Measurements from ENCODE around the gene OR5T2.
"Not testable (repeated sequence)": the region's sequence is repeated elsewhere in the genome, so short reads cannot be mapped to it uniquely, and the experiment has no call there.

OR5T2 gene

DNA sequence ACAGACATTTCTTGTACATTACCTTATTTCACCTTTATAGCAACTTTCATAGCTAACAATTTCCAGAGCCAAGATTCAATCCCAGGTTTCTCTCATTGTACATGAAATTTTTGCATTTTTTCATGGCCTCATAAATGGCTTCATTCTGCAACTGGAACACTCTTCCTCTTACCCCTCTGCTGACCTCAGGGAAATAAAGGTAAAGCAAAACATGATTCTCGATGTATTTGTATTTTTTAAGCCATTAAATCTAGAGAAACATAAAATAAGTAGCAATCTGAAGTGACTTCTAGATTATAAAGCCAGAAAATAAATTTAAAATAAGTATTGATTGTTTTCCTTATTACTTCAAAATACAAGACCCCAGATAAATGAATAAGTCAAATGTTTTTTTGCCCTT lies at the start of gene OR5T2:
Gene OR5T2, minus strand, starts transcription at position 101 of the 400 bp plus-strand sequence. CDS start 1,193 bp downstream, outside the sequence.
- Mint-ChIP-seq H3K9me3 (no peaks in the 10 kb centered on the region), H3K27ac (no peak within 1 kb of the TSS), H3K27me3 (ENCODE audit: low read depth, poor library complexity) (no peaks in the 10 kb centered on the region), H3K36me3 (ENCODE audit: low read depth) (no peaks in the 10 kb centered on the region), H3K4me1 (no peaks in the 10 kb centered on the region), H3K4me3 (no peak within 1 kb of the TSS)
- DNase-seq = no peak
- TF ChIP-seq CTCF (IDR thresholded peaks at IDR 0.05) = no peak

GRCh38 chr11:56273854-56274253 lies 39.8 kb upstream of the OR5T2 start, which contains the start of gene OR5T1:
Gene OR5T1, plus strand, starts transcription at chr11:56274154. Its CDS starts 1,485 bp downstream, at chr11:56275639.
- no peak for DNase-seq
- Mint-ChIP-seq H3K4me1 (no peaks in the 10 kb centered on the region), H3K36me3 (ENCODE audit: low read depth) (no peaks in the 10 kb centered on the region), H3K27ac (no peak within 1 kb of the TSS), H3K9me3 (no peaks in the 10 kb centered on the region), H3K4me3 (no peak within 1 kb of the TSS), H3K27me3 (ENCODE audit: low read depth, poor library complexity) (no peaks in the 10 kb centered on the region)
- no peak for TF ChIP-seq CTCF (IDR thresholded peaks at IDR 0.05)

GRCh38 chr11:56271092-56271491 lies 37.0 kb upstream of the OR5T2 start:
- peaks cover 11% of the 10 kb centered on the region for H3K9me3 Mint-ChIP-seq
- H3K36me3 Mint-ChIP-seq (ENCODE audit: low read depth) = no peaks in the 10 kb centered on the region
- no peaks in the 10 kb centered on the region for H3K27me3 Mint-ChIP-seq (ENCODE audit: low read depth, poor library complexity)
- no peaks in the 10 kb centered on the region for H3K4me1 Mint-ChIP-seq
- no peak for TF ChIP-seq CTCF (IDR thresholded peaks at IDR 0.05)
- H3K27ac Mint-ChIP-seq = no peak overlapping the region
- DNase-seq = no peak
- no peak overlapping the region for H3K4me3 Mint-ChIP-seq

DNA sequence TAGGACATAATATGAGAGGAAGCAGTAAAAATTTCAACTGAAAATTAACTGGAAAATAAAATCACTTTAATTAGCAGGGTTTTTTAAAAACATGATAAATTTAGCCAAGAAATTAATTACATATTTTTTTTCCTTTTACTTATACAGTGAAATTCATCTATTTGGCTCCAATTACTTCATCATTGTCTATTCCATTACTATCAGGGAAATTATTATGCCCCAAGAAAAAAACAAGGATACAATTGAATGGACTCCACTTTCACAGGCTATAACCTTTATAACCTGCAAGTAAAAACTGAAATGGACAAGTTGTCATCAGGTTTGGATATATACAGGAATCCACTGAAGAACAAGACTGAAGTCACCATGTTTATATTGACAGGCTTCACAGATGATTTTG lies 17.9 kb upstream of the OR5T2 start, which contains the start of gene OR5T3:
Gene OR5T3, plus strand, starts transcription at position 301 of the 400 bp plus-strand sequence. Its CDS starts 0 bp downstream, at position 301.
- Mint-ChIP-seq H3K27me3 (ENCODE audit: low read depth, poor library complexity) (no peaks in the 10 kb centered on the region), H3K9me3 (no peaks in the 10 kb centered on the region), H3K36me3 (ENCODE audit: low read depth) (no peaks in the 10 kb centered on the region), H3K4me3 (no peak within 1 kb of the TSS), H3K27ac (no peak within 1 kb of the TSS), H3K4me1 (no peaks in the 10 kb centered on the region)
- DNase-seq = no peak
- no peak for TF ChIP-seq CTCF (IDR thresholded peaks at IDR 0.05)

DNA sequence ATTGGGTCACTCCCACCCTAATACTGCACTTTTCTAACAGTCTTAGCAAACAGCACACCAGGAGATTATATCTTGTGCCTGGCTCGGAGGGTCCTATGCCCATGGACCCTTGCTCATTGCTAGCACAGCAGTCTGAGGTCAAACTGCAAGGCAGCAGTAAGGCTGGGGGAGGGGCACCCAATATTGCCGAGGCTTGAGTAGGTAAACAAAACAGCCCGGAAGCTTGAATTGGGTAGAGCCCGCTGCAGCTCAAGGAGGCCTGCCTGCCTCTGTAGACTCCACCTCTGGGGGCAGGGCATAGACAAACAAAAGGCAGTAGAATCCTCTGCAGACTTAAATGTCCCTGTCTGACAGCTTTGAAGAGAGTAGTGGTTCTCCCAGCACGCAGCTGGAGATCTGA lies 14.3 kb downstream of the OR5T2 start:
- not testable (repeated sequence) for H3K27me3 Mint-ChIP-seq (ENCODE audit: low read depth, poor library complexity); H3K4me3 Mint-ChIP-seq; H3K4me1 Mint-ChIP-seq; H3K27ac Mint-ChIP-seq; H3K36me3 Mint-ChIP-seq (ENCODE audit: low read depth); DNase-seq
- H3K9me3 Mint-ChIP-seq = peaks cover 54% of the 10 kb centered on the region

DNA sequence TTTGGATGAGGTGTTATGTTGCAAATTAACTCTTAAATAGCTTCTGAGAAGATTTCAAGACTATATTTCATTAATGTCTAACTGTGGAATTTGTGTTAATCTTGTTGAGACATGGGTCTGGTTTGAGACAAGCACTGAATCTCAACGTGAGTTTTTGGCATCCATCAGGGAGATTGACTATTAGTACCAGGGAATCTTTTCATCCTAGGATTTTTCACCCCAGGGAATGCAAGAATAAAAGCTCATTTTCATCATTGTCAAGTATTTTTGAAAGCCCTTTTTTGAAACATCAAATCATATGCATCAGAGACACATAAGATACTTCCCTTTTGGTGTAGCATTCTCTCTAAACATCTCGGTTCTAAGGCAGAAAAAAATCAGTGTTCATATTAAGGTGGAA lies 19.5 kb downstream of the OR5T2 start:
- Mint-ChIP-seq H3K9me3 (peaks cover 43% of the 10 kb centered on the region), H3K27me3 (ENCODE audit: low read depth, poor library complexity) (no peaks in the 10 kb centered on the region), H3K4me1 (no peaks in the 10 kb centered on the region), H3K36me3 (ENCODE audit: low read depth) (peaks cover 5% of the 10 kb centered on the region), H3K4me3 (no peak overlapping the region), H3K27ac (no peak overlapping the region)
- no peak for DNase-seq
- no peak for TF ChIP-seq CTCF (IDR thresholded peaks at IDR 0.05)
